ENCODE data around the gene MAP3K9. TPM values are rescaled to one million over a fixed set of nuclear protein-coding genes. Genes with fewer than 3 reads are reported as not detected.

MAP3K9 gene
- total RNA-seq, 2 experiments from 2014 or later: 4.2 to 6.4 TPM

DNA sequence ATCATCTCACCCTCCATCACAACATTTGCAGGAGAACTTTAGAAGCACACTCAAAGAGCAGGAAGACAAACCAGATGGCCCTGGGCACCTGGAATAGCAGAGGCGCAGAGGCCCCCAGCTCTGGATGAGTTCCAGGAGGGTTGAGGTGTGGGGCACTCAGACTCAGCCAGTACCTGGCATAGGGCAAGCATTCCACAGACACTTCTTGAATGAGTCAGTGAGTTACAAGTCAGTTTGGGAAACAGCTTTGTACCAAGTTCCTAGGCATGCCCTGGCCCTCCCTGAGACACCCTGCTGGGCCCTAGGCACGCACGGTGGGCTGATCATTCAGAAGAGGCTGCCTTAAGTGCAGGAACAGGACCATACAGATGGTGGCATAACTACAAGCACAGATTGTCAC is 54.3 kb downstream of the MAP3K9 start:
- POLR2A ChIA-PET: interaction anchor here (1.2 kb wide), 1 partner anchor 25 kb away, joined by 4 read pairs; no protein-coding TSS in a partner anchor
- TF ChIP-seq, protein P1, sequence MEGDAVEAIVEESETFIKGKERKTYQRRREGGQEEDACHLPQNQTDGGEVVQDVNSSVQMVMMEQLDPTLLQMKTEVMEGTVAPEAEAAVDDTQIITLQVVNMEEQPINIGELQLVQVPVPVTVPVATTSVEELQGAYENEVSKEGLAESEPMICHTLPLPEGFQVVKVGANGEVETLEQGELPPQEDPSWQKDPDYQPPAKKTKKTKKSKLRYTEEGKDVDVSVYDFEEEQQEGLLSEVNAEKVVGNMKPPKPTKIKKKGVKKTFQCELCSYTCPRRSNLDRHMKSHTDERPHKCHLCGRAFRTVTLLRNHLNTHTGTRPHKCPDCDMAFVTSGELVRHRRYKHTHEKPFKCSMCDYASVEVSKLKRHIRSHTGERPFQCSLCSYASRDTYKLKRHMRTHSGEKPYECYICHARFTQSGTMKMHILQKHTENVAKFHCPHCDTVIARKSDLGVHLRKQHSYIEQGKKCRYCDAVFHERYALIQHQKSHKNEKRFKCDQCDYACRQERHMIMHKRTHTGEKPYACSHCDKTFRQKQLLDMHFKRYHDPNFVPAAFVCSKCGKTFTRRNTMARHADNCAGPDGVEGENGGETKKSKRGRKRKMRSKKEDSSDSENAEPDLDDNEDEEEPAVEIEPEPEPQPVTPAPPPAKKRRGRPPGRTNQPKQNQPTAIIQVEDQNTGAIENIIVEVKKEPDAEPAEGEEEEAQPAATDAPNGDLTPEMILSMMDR (conservative IDR thresholded peaks at IDR 0.05; ENCODE audit: low read length): no peak
- TF ChIP-seq EZH2phosphoT487 (IDR thresholded peaks at IDR 0.05; ENCODE audit: borderline replicate concordance, low read depth, low read length): no peak
- CTCF ChIA-PET (ENCODE audit: unreplicated experiment): no interaction called here

DNA sequence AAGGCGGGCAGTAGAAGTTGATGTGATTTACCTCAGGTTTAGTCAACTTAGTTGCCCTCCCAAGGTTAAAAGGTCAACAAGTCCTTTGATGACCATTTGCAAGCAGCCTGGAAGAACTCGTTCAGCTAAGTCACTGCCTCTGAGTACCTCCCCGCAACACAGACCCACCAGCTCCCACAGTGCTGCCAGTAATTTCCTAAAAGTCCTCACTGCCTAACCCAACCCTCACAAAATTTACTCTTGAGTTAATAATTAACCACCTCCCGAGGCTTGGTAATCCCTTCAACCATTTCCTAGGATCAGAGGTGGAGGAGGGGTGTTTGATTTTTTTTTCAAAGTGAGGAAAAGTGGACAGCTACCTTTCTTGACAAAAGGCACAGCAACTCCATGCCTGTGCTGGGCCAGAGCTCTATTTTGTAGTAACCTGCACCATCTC is 55.8 kb downstream of the MAP3K9 start:
- Histone ChIP-seq H3K79me2 (ENCODE audit: insufficient read depth, low read depth, low read length) (no peaks in the 10 kb centered on the region), H3K4me2 (ENCODE audit: low read length) (no peak overlapping the region), H3K36me3 (ENCODE audit: insufficient read depth, low read length) (no peaks in the 10 kb centered on the region), H4K20me1 (ENCODE audit: insufficient read depth, low read length) (no peaks in the 10 kb centered on the region), H3K9me2 (ENCODE audit: insufficient read depth, low read length) (no peaks in the 10 kb centered on the region), H3K27ac (ENCODE audit: low read depth, low read length, poor library complexity, severe bottlenecking) (no peak overlapping the region), H3K4me1 (ENCODE audit: insufficient read depth, low read length, poor library complexity, severe bottlenecking) (no peaks in the 10 kb centered on the region), H3K9me3 (ENCODE audit: low read length) (no peaks in the 10 kb centered on the region), H3K4me3 (ENCODE audit: low read depth, low read length, poor library complexity, severe bottlenecking) (no peak overlapping the region), H2AFZ (ENCODE audit: low read length) (no peak overlapping the region)
- no peak for TF ChIP-seq EZH2phosphoT487 (IDR thresholded peaks at IDR 0.05; ENCODE audit: borderline replicate concordance, low read depth, low read length)
- TF ChIP-seq, protein P1 (conservative IDR thresholded peaks at IDR 0.05; ENCODE audit: low read length): no peak
- ChIA-PET POLR2A (interaction anchor here (0.7 to 1.0 kb wide), 2 partner anchors 14 to 18 kb away, joined by 3 to 4 read pairs; no protein-coding TSS in a partner anchor), CTCF (ENCODE audit: unreplicated experiment) (no interaction called here)
- no peak for DNase-seq (ENCODE audit: low spot score)
- intact Hi-C loops (cut with micrococcal nuclease; ENCODE audit: unreplicated experiment): no loop called here
- BruUV-seq (replicated peaks): no TSS peak

More for the DNA sequence above, 54.3 kb downstream of the MAP3K9 start:
- Histone ChIP-seq H3K4me1 (ENCODE audit: insufficient read depth, low read length, poor library complexity, severe bottlenecking) (no peaks in the 10 kb centered on the region), H3K27ac (ENCODE audit: low read depth, low read length, poor library complexity, severe bottlenecking) (no peak overlapping the region), H3K4me2 (ENCODE audit: low read length) (no peak overlapping the region), H3K9me2 (ENCODE audit: insufficient read depth, low read length) (no peaks in the 10 kb centered on the region), H3K36me3 (ENCODE audit: insufficient read depth, low read length) (no peaks in the 10 kb centered on the region), H4K20me1 (ENCODE audit: insufficient read depth, low read length) (no peaks in the 10 kb centered on the region), H3K4me3 (ENCODE audit: low read depth, low read length, poor library complexity, severe bottlenecking) (no peak overlapping the region), H3K79me2 (ENCODE audit: insufficient read depth, low read depth, low read length) (no peaks in the 10 kb centered on the region), H3K9me3 (ENCODE audit: low read length) (no peaks in the 10 kb centered on the region), H2AFZ (ENCODE audit: low read length) (no peak overlapping the region)
- no TSS peak for BruUV-seq (replicated peaks)
- no peak for DNase-seq (ENCODE audit: low spot score)
- intact Hi-C loops (cut with micrococcal nuclease; ENCODE audit: unreplicated experiment): no loop called here

DNA sequence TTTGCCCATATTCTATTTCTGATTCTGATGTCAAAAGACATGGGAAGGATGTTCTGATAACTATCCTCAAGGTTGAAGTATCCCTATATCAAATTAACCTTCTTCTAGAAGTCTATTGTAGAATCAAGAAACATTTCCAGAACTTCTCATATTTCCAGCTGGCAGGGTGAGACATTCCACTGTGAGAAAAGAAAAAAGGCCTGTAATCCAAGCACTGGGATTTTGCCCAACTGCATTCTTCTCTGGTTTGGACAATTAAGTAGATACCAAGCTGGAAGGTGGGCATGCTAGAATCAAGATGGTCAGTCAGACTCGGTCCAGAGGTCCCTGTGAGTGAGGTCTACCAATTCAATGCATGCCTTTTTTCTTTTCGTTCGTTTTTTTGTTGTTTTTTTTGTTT is 60.9 kb downstream of the MAP3K9 start:
- intact Hi-C loops (cut with micrococcal nuclease; ENCODE audit: unreplicated experiment): no loop called here
- H3K36me3 ChIP-seq (ENCODE audit: insufficient read depth, low read length): peaks cover 6% of the 10 kb centered on the region
- TF ChIP-seq, protein P1 (conservative IDR thresholded peaks at IDR 0.05; ENCODE audit: low read length): no peak
- TF ChIP-seq EZH2phosphoT487 (IDR thresholded peaks at IDR 0.05; ENCODE audit: borderline replicate concordance, low read depth, low read length): no peak
- H2AFZ ChIP-seq (ENCODE audit: low read length): no peak overlapping the region
- no peaks in the 10 kb centered on the region for H3K79me2 ChIP-seq (ENCODE audit: insufficient read depth, low read depth, low read length)
- POLR2A ChIA-PET: no interaction called here
- no peaks in the 10 kb centered on the region for H3K9me3 ChIP-seq (ENCODE audit: low read length)
- CTCF ChIA-PET (ENCODE audit: unreplicated experiment): no interaction called here
- no peak for DNase-seq (ENCODE audit: low spot score)
- no peak overlapping the region for H3K4me2 ChIP-seq (ENCODE audit: low read length)
- H3K27ac ChIP-seq (ENCODE audit: low read depth, low read length, poor library complexity, severe bottlenecking): no peak overlapping the region
- H3K4me1 ChIP-seq (ENCODE audit: insufficient read depth, low read length, poor library complexity, severe bottlenecking): no peaks in the 10 kb centered on the region
- H3K9me2 ChIP-seq (ENCODE audit: insufficient read depth, low read length): no peaks in the 10 kb centered on the region
- H3K4me3 ChIP-seq (ENCODE audit: low read depth, low read length, poor library complexity, severe bottlenecking): no peak overlapping the region
- BruUV-seq (replicated peaks): no TSS peak
- H4K20me1 ChIP-seq (ENCODE audit: insufficient read depth, low read length): no peaks in the 10 kb centered on the region

Data from OCI-LY7 (cell line).